Peyer's patch (tissue), 4 donors: Measurements from ENCODE around the gene WWOX. TPM values are rescaled to one million over a fixed set of nuclear protein-coding genes. Genes with fewer than 3 reads are reported as not detected.

Experiments used
- DNase-seq, 3 donors: peaks; one replicate each; pipeline ENCODE4 v3.0.0-alpha.2; 2017 to 2019
- H3K27ac ChIP-seq, 4 donors: fragments of 200-600 bp; sonication (generic); one replicate each; pipeline ENCODE4 v1.5.1; 2016 to 2019
- H3K27me3 ChIP-seq, 2 donors: fragments of 200-600 bp; sonication (generic); one replicate each; pipeline ENCODE4 v1.5.1; 2019
- H3K36me3 ChIP-seq, 3 donors: fragments of 200-600 bp; sonication (generic); one replicate each; pipeline ENCODE4 v1.5.1; 2016 to 2019
- H3K4me1 ChIP-seq, 4 donors: fragments of 200-600 bp; sonication (generic); one replicate each; pipeline ENCODE4 v1.5.1; 2016 to 2019
- H3K4me3 ChIP-seq, 4 donors: fragments of 200-600 bp; sonication (generic); 1 replicate in 3 of 4; 2 replicates in 1 of 4; pipeline ENCODE4 v1.5.1; 2016 to 2019; ENCODE audit warnings: mild to moderate bottlenecking in 1 of 4
- H3K9me3 ChIP-seq, 4 donors: fragments of 200-600 bp; sonication (generic); one replicate each; pipeline ENCODE4 v1.5.1; 2016 to 2019; ENCODE audit warnings: mild to moderate bottlenecking in 1 of 4
- POLR2A ChIP-seq, 2 donors: fragments of 450-650 bp; IDR thresholded peaks; one replicate each; pipeline ENCODE4 v1.5.1; 2017; ENCODE audit warnings: antibody characterized with exemption in 2 of 2, mild to moderate bottlenecking in 2 of 2, moderate library complexity in 2 of 2
- total RNA-seq, 4 donors: library from RNA; depleted of rRNA; stranded (reverse); fragments of >200 nt; gene quantifications; one replicate each; pipeline ENCODE4 v1.1.0, GENCODE V29; 2016
- TF ChIP-seq, protein P1 (sequence below), 6 experiments: fragments of 450-650 bp in 4 of 6; fragments of 200-600 bp in 2 of 6; sonication (generic) in 1 of 6; IDR thresholded peaks; one replicate each; pipeline ENCODE4 v1.5.1; 2017 to 2019; ENCODE audit warnings: antibody characterized with exemption in 6 of 6, mild to moderate bottlenecking in 3 of 6, moderate library complexity in 1 of 6

The WWOX gene
- total RNA-seq, 4 donors from 2014 or later = 17.3 to 197 (median 57.5) TPM

DNA sequence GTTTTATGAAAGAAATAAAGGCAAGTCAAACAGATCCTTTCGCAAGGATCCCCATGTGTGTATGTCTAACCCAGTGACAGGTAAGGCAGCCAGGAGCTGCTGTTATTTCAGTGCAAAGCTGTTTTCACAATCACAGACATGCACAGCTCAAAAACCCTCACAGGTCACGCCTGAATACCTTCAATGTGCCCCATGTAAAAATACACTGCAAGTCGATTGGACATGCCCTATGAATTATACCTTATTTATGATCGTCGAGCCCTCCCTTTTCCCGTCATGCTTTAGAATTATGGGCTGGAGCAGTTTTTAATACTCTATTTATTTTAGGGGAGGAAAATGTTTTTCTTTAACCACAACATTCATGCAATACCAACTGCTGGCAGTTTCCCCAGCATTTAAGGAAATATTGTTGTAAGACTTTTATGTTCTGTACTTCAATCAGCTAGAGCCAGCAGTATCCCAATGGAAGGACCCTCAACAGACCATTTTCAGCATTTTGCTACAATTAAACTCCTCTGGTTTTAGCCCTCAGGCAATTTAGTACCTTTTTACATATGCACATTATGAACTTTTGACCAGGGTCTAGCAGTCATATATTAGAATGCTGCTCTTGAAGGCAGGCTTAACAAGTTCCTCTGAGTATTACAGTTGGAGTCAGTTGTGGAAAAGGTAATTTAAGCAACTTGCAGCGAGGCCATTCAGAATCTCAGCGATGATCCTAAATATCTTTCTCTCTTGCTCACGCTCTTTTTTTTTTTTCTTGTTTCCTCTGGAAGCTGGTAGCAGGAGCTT, 362.2 kb downstream of the WWOX start:
- no peaks in the 10 kb centered on the region for H3K9me3 ChIP-seq
- DNase-seq = no peak
- no peaks in the 10 kb centered on the region for H3K36me3 ChIP-seq
- no peak overlapping the region for H3K27ac ChIP-seq
- no peaks in the 10 kb centered on the region for H3K4me1 ChIP-seq
- H3K4me3 ChIP-seq = no peak overlapping the region
- H3K27me3 ChIP-seq = no peaks in the 10 kb centered on the region
- no peak for TF ChIP-seq POLR2A (IDR thresholded peaks at IDR 0.05)
- TF ChIP-seq, protein P1, sequence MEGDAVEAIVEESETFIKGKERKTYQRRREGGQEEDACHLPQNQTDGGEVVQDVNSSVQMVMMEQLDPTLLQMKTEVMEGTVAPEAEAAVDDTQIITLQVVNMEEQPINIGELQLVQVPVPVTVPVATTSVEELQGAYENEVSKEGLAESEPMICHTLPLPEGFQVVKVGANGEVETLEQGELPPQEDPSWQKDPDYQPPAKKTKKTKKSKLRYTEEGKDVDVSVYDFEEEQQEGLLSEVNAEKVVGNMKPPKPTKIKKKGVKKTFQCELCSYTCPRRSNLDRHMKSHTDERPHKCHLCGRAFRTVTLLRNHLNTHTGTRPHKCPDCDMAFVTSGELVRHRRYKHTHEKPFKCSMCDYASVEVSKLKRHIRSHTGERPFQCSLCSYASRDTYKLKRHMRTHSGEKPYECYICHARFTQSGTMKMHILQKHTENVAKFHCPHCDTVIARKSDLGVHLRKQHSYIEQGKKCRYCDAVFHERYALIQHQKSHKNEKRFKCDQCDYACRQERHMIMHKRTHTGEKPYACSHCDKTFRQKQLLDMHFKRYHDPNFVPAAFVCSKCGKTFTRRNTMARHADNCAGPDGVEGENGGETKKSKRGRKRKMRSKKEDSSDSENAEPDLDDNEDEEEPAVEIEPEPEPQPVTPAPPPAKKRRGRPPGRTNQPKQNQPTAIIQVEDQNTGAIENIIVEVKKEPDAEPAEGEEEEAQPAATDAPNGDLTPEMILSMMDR (IDR thresholded peaks at IDR 0.05) = no peak

GRCh38 chr16:78462288-78463208, 363.1 kb downstream of the WWOX start:
- H3K27ac ChIP-seq = no peak overlapping the region
- no peaks in the 10 kb centered on the region for H3K9me3 ChIP-seq
- H3K4me1 ChIP-seq = no peaks in the 10 kb centered on the region
- H3K27me3 ChIP-seq = no peaks in the 10 kb centered on the region
- TF ChIP-seq POLR2A (IDR thresholded peaks at IDR 0.05) = no peak
- TF ChIP-seq, protein P1 (IDR thresholded peaks at IDR 0.05) = no peak
- no peak for DNase-seq
- H3K4me3 ChIP-seq = no peak overlapping the region
- no peaks in the 10 kb centered on the region for H3K36me3 ChIP-seq

GRCh38 chr16:78463591-78463990, 364.1 kb downstream of the WWOX start:
- Histone ChIP-seq H3K4me1 (no peaks in the 10 kb centered on the region), H3K4me3 (no peak overlapping the region), H3K27me3 (no peaks in the 10 kb centered on the region), H3K36me3 (no peaks in the 10 kb centered on the region), H3K9me3 (no peaks in the 10 kb centered on the region), H3K27ac (no peak overlapping the region)
- TF ChIP-seq, protein P1 (IDR thresholded peaks at IDR 0.05) = no peak
- no peak for TF ChIP-seq POLR2A (IDR thresholded peaks at IDR 0.05)
- DNase-seq = no peak

DNA sequence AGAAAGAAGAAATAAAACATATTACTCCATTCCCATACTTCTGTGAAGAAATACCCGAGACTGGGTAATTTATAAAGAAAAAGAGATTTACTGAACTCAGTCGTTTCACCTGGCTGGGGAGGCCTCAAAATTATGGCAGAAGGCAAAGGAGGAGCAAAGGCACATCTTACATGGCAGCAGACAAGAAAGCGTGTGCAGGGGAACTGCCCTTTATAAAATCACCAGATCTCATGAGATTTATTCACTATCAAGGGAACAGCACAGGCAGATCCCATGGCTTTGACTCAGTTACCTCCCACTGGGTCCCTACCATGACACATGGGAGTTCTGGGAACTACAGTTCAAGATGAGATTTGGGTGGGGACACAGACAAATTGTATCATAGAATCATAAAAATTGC, 365.4 kb downstream of the WWOX start:
- Histone ChIP-seq H3K4me3 (no peak overlapping the region), H3K27me3 (no peaks in the 10 kb centered on the region), H3K36me3 (no peaks in the 10 kb centered on the region), H3K9me3 (no peaks in the 10 kb centered on the region), H3K27ac (no peak overlapping the region), H3K4me1 (no peaks in the 10 kb centered on the region)
- DNase-seq = no peak
- TF ChIP-seq, protein P1 (IDR thresholded peaks at IDR 0.05) = no peak
- TF ChIP-seq POLR2A (IDR thresholded peaks at IDR 0.05) = no peak

DNA sequence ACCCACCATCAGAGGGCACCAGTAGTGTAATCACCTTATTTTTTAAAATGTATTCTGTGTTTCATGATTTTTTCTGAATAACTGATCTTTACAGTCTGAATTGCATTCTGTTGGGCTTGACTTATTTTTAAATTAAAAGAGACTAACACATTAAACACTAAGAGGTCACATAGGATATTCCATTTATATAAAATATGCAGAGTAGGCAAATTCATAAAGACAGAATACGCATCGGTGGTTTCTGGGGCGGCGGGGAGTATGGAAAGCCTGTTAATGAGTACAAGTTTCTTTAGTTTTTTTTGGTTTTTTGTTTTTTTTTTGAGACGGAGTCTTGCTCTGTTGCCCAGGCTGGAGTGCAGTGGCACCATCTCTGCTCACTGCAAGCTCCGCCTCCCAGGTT, 366.3 kb downstream of the WWOX start:
- Histone ChIP-seq H3K36me3 (no peaks in the 10 kb centered on the region), H3K4me3 (no peak overlapping the region), H3K4me1 (no peaks in the 10 kb centered on the region), H3K9me3 (no peaks in the 10 kb centered on the region), H3K27me3 (no peaks in the 10 kb centered on the region), H3K27ac (no peak overlapping the region)
- no peak for DNase-seq
- TF ChIP-seq POLR2A (IDR thresholded peaks at IDR 0.05) = no peak
- TF ChIP-seq, protein P1 (IDR thresholded peaks at IDR 0.05) = no peak
